NCI-H1105 treated with DMSO at 0.1 percent for 48 hours (cell line): ENCODE results near the gene BUD31.
A peak's percentile ranks its signal among the peaks of the same experiment; 100 is the strongest.
"Not testable (repeated sequence)": the region's sequence is repeated elsewhere in the genome, so short reads cannot be mapped to it uniquely, and the experiment has no call there.

Experiments
- DNase-seq: peaks from one replicate; lab custom pipeline; 2025; lab: John Stamatoyannopoulos, UW

The BUD31 gene

DNA sequence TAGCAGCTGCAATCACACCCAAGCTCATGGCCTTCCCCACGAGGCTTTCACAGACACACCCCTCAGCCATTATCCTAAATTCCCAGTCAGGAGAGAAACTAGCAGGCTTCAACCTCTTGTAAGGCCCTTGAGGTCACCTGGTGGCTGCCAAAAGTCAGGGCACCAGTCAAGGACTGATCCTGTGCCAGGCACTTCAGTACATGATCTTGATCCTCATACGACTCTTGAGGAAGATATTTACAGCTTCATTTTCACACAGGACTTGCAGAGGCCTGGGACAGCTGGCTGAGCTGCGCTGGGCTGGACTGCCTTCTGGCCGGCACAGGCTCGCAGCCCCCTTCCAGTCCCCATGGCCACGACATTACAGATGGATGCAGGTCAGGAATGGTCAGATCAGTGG is 9.2 kb upstream of the BUD31 start:
- no peak for DNase-seq

DNA sequence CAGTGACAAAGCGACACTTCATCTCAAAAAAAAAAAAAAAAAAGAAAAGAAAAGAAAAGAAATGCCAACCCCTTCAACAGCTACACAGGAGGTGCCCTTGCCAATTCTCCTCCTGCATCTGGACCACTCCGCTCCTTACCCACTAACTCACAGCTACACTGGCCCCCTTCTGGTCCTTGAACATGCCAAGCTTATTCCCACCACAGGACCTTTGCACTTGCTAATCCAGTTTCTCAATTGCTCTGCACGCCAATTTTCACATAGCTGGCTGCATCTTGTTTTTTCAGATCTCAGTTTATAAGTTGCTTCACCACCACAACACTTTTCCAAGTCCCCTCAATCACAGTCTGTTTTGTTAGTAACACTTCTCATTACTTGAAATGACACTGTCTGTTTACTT is 5.9 kb upstream of the BUD31 start:
- DNase-seq = no peak

DNA sequence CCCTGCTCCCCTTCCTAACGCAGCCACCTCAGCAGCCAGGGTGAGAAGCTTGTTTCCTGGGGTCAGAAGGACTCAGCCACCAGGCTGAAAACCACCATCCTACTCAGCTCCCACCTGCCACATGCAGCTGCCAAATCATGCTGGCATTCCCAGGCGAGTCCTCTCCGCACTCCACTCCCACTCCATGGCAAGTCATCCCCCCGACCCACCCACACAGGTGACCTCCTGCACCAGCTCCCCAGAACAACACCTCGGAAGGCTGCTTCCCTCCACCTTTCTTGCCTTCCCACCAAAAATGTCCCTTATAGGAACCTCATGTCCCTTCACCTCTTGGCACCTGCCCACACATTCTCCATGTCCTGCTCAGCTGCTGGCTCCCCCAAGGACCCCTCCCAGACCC is 5.0 kb upstream of the BUD31 start:
- no peak for DNase-seq

DNA sequence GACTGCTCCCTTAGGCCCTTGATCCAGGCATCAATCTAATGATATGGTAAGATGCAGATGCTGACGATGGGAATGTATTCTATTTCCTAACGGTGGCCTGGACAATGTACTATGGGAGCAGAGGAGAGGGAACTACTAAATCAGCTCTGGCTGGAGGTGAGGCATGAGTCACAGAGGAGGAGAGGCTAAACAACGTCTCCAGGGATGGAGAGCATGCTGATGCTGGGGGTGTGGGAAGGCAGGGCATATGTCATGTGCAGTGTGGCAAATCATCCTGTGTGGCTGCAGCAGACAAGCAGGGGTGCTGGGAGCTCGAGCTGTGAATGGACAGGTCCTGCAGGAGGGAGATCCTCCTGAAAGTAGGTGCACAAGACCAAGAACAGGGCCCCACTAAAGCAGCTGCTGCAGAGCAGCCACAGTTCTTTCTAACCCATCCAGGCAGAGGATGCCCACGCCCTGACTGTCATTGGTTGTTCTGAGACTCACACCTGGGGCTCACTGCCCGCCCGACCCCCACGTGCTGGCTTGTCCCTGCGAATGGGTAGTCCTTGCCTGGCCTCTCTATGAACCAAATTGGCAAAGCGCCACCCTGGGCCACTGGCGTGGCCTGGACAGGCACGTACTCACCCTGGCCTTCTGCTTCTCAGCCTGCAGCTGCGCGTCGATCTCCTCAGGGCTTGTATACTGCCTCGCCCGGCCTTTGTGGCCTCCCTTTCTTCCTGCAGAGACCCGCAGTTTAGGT is 4.4 kb upstream of the BUD31 start:
- DNase-seq = no peak

DNA sequence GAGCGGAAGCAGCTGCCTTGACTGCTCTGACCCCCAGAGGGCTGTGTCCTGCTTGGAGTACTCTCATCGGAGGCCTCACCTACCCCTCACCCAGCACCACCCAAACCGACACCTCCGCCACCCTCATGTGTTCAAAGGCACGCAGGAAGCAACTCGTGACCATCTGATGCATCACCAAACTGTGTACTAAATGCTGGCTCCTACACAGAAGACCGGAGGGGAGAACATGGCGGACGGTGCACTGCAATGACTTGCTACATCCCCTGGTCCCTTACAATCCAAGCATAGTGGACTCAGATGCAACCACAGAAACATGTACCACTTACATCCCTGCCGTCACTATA is 3.8 kb upstream of the BUD31 start:
- no peak for DNase-seq

DNA sequence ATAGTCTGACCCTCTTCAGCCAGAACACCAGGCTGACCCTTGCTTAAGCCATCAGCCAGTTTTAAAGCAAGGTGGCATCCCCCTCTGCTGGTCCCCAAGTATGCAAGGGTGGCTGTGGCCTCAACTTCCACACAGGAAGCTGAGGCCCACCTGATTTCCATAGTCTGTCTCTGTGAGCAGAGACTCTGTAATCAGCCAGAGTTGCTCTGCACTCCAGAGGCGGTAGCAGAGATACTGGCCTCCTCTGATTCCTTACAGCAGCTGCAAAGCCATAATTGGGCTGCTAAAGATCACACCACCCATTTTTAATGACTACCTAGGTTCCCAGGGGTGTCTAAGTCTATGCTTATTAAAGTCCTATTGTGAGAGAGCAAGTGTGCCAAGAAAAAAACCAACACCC is 2.2 kb upstream of the BUD31 start:
- no peak for DNase-seq

DNA sequence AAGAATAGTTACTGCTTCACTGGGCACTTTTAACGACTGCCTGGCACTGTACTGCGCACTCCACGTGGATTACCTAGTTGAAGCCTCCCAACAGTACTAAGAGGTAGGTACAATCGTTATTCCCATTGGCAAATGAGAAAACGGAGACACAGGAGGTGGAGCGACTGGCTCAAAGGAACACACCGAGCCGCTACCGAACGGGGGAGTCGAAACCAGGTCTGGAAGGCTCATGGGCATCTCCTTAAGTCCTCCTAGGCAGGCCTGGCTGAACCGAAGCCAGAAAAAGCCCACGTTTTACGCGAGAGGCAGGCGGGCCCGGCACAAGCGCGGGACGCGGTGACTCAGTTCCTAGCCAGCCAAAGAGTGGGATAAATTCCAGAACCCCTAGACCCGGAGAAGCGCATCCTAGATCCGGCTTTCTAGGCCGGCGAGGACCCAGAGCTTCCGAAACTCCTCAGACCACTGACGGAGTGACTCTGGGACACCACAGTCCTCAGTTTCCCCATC is 844 bp upstream of the BUD31 start:
- DNase-seq = peak; percentile 28

DNA sequence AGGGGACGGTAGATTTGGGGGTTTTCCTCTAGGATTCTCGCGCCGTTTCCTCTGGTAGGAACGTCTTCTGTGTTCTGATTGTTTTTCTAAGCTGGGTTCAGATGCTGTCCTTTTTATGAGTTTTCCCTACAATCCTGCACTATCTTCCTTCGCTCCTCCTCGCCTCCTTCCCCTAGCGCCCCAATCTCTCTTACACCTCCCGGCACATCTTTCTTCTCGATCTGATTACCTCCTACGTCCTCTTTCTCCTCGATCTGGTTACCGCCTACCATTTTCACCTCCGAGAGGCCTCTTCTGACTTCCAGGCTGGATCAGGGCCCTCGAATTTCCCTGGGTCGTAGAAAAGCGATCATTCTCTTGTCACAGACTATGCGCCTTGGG is 413 bp downstream of the BUD31 start:
- DNase-seq = no peak

DNA sequence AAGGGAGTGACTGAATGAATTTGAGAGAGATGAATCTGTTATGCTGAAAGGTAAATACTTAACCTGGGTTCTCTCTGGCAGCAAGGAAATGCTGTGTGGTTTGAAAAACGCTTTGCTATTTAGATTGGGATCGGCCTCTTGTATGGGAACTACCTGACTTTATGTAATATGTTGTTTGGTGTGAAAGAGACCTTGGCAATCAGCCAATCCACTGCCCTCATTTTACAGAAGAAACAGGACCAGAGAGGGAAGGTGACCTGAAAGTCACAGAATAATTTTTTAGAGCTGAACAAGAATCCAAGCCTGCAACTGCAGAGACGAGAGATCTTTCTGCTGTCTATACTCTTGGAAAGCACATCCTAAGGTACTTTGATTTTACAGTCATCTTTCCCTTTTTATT is 1.0 kb downstream of the BUD31 start:
- no peak for DNase-seq

DNA sequence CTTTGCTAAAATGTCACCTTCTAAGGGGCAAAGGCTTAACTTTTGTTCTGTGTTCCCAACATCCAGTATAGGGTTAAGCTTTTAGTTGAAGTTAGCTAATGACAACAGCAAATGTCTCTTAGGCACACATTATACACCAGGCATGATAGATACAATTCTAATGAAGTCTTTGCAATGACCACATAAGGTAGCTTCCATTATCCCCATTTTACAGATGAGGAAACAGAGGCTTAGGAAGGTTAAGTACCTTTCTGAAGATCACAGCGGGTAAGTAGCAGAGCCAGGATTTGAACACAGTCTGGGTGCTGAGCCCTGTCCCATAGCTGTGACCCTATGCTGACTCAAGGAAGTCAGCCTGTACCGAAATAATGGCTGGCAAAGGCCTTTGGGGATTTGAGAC is 1.9 kb downstream of the BUD31 start:
- no peak for DNase-seq

DNA sequence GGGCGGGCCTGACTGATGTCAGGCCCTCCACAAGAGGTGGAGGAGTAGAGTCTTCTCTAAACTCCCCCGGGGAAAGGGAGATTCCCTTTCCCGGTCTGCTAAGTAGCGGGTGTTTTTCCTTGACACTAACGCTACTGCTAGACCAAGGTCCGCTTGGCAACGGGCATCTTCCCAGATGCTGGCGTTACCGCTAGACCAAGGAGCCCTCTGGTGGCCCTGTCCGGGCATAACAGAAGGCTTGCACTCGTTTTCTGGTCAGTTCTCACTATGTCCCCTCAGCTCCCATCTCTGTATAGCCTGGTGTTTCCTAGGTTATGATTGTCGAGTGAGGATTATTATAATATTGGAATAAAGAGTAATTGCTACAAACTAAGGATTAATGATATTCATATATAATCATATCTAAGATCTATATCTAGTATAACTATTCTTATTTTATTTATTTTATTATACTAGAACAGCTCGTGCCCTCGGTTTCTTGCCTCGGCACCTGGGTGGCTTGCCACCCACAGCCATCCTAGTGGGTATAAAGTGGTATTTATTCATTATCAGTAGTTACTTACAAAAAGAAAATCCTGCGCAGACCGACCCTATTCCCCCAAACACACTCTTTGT is 6.9 kb downstream of the BUD31 start:
- DNase-seq = peak; percentile 4

DNA sequence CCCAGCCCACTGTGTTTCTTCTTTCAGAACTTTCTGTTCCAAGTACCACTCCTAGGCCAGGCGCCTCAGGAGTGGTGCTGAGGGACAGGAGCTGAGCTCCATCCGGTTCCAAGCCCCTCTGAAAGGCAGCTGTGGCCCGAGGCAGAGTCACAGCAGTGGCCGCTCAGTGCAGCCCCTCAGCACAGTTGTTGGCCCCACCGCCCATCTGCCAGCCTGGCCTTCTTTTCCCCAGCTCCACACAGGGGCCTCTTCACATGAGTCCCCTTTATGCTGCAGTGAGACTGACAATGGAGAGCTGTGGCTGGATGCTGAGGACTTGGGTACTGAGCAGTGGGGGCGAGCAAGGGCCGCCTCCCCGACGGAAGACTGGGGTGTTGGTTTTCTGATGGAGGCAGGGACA is 9.5 kb downstream of the BUD31 start:
- DNase-seq = no peak

DNA sequence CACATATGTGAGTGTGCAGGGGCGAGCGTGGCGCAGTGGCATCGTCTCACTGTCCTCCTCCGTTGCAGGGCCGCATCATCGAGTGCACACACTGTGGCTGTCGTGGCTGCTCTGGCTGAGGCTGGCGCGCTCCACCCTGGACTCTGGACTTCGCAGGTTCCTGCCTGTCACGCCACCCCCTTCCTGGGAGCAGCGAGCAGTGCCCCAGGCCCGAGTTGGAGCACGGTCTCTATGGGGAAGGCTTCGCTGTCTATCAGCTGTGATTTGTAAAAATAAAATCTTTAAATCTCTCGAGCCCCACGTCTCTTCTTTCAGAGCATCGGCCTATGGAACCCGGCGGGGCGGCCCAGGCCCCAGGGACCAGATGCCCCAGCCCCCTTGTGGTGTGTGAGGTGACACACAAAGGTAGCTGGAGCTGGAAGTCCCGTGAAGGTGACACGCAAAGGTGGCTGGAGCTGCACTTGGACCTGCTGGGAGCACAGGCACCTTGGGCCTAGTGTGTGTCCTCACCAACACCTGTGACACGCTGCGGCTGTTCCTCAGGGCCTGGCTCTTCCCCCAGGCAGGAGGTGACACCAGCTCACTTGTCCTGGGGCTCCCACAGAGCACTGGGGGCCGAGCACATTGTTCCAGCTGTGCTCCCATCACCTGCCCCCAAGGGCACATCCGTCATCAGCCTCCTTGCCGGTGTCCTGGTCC is 10.7 kb downstream of the BUD31 start:
- no peak for DNase-seq

DNA sequence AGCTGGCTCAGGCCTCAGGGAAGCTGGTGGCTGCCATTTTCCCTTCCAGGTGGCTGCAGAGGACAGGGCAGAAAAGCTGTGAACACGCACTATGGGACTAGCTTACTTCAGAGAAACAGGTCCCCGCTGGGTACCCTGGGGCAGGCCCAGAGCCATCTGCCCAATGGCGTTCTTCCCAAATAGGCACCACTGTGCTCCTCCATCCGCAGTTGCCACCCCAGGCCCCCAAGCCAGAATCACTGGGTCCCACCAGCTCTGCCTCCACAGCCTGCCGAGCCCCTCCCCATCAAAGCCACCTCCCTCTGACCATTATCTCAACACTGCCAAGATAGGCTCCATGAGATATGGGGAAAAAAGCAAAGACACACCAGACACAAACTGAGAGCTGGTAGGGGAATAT is 11.4 kb downstream of the BUD31 start:
- no peak for DNase-seq

DNA sequence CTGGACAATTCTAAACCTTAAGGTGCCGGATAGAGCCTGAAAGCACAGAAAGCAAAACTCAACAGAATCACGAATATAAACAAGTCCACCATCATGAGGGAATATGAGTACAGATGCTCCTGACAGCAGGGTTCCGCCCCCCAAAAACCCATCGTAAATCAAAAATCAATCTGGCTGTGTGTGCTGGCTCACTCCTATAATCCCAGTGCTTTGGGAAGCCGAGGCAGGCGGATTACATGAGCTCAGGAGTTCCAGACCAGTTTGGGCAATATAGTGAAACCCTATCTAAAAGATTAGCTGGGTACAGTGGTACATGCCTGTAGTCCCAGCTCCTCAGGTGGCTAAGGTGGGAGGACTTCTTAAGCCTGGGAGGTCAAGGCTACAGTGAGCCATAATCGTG is 12.2 kb downstream of the BUD31 start:
- DNase-seq = no peak

DNA sequence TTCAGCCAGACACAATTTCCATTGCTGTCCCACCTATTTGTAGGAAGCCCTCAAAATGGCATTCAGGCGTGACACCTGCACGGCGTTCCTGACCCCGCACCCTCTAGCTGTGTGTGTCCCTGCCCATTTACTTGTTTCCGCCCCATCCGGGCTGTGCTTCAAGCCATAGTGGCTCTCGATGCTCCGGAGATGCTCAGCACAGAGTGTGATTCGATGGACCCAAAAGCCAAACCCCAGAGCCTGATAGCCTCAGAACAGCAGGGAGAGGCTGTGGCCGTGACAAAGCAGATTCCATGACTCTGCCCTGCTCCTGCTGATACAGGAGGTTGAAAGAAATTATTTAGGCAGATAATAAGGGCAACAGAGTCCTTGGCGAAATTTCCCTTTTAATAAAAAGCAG is 13.4 kb downstream of the BUD31 start:
- DNase-seq = peak; percentile 76

DNA sequence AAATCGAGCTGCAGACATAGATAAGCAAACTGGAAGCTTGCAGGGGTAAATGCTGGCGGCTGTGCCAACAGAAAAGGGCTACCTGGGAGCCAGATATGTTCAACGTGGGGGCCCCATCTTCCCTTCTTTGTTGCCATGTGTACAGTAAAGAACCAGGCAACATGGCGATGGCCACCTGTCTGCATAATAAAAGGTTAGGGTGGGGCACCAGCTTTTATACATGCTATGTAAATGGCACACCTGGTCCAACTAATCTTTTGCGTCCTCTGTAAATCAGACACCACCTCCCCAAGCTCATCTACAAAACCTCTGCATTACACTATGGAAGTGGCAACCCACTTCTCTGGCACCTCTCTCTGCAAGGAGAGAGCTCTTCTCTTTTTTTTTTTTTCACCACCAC is 13.9 kb downstream of the BUD31 start:
- peak; percentile 82 for DNase-seq

DNA sequence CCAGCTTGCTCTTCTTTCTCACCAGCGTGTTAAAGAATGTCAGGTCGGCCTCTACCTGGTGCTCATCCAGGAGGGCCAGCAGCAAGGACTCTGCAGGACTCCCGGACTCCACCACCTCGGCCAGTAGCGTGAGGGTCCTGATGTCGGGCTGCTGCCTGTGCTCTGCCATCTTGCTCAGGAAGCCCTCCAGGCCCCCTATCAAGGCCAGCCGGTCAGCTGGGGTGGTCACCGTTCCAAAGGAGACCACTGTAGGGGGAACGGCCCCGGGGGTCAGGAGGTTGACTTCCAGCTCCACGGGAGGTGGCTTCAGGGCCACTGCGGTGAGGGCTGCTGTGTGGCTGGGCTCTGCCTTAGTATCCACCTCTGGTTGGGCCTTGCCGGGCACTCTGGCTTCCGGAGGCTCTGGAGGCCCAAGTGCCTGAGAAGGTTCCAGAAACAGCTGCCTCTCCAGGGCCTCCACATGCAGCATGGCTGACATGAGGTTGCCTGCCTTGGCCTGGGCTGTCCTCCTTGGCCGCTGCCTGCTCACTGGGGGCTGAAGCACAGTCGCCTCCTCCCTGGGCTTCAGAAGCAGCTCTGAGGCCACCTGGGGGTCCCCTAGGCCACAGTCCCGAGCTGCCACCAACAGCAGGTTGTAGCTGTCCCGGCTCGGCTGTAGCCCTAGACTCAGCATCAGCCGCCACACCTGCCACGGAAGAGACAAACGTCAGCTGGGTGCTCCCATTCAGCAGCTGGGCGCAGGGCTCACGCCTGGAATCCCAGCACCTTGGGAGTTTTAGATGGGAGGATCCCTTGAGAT is 16.4 kb downstream of the BUD31 start:
- DNase-seq = no peak

DNA sequence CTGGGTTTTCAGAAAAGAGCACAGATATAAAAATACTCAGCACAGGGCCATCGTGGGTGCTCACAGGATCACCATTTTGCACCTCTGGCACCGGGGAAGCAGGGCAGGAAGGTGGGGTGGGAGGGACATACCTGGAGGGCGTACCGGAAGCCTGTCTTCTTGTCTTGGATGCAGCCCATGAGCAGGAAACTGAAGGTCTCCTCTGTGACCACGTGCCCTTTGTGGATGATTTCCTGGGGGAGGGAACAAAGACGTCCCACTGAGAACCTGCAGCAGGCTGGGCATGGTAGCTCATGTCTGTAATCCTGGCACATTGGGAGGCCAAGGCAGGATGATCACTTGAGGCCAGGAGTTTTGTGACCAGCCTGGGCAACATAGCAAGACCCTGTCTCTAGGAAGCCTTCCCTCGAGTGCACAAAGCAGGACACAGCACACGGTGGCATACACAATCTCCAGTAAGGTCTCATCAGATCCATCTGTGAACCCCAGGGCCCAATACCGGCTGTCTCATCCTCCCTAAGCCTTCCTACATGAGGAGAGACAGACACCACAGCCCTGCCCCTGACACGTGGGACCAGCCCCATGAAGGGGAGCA is 20.3 kb downstream of the BUD31 start:
- DNase-seq = no peak

DNA sequence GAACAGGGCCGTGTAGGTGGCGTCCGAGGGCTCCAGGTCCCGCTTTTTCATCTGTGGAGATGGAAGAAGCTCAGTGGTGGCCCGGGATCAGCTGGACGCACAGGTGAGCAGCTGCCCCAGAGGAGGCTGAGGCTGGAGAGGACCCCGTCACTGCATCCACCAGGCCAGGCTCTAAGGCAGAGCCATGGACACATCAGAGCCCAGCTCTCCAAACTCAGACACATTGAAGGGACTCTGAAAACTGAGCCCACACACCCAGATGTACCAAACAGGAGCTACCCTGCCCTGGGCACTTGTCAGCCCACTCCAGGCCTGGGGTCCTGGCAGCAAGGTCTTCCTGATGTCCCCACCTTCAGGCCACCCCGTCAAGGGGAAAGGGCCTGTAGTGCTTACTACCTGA is 21.0 kb downstream of the BUD31 start:
- DNase-seq = no peak

DNA sequence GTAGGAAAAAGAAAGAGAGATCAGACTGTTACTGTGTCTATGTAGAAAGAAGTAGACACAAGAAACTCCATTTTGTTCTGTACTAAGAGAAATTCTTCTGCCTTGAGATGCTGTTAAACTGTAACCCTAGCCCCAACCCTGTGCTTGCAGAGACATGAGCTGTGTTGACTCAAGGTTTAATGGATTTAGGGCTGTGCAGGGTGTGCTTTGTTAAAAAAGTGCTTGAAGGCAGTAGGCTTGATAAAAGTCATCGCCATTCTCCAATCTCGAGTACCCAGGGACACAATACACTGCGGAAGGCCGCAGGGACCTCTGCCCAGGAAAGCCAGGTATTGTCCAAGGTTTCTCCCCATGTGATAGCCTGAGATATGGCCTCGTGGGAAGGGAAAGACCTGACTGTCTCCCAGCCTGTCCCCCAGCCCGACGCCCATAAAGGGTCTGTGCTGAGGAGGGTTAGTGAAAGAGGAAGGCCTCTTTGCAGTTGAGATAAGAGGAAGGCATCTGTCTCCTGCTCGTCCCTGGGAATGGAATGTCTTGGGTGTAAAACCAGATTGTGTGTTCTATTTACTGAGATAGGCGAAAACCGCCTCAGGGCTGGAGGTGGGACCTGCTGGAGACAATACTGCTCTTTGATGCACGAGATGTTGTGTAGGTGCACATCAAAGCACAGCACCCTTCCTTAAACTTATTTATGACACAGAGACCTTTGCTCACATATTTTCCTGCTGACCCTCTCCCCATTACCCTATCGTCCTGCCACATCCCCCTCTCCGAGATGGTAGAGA is 23.2 kb downstream of the BUD31 start:
- not testable (repeated sequence) for DNase-seq
